Neuron (in vitro differentiated cells): ENCODE data around the gene MFF.

Experiments used
- H2AFZ ChIP-seq: one replicate; pipeline ENCODE4 v1.6.1; 2013; ENCODE audit warnings: low read depth, mild to moderate bottlenecking, inconsistent platforms, low read length, moderate library complexity
- H3K27me3 ChIP-seq: one replicate; pipeline ENCODE4 v1.6.1; 2013; ENCODE audit warnings: low read length; ENCODE audit not compliant: insufficient read depth
- H3K36me3 ChIP-seq: one replicate; pipeline ENCODE4 v1.6.1; 2013; ENCODE audit warnings: low read length; ENCODE audit not compliant: insufficient read depth
- H3K4me1 ChIP-seq: one replicate; pipeline ENCODE4 v1.6.1; 2013; ENCODE audit warnings: low read length; ENCODE audit not compliant: insufficient read depth
- H3K4me3 ChIP-seq: 2 replicates; pipeline ENCODE4 v1.5.1; 2013; ENCODE audit warnings: mild to moderate bottlenecking, low read length, moderate library complexity
- H3K9me3 ChIP-seq: one replicate; pipeline ENCODE4 v1.6.1; 2013; ENCODE audit warnings: low read length

The MFF gene

DNA sequence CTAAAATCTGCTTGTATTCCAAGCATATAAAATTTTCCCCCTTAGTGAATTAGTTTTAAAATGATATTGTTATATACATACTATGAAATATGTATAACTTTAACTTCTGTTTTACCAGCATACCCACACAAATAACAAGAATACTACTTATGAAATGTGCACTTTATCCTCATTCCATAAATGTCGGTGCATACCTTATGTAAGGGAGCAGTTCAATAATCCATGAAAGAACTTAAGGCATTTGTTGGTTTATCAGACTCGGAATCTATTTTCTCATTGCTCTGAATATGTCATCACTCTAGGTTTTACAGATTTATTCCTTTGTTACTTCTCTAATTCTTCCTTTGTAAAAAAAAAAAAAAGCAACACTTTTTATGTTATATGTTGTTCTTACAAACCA is 12.5 kb upstream of the MFF start:
- Histone ChIP-seq H2AFZ (no peak overlapping the region), H3K27me3 (no peaks in the 10 kb centered on the region)

DNA sequence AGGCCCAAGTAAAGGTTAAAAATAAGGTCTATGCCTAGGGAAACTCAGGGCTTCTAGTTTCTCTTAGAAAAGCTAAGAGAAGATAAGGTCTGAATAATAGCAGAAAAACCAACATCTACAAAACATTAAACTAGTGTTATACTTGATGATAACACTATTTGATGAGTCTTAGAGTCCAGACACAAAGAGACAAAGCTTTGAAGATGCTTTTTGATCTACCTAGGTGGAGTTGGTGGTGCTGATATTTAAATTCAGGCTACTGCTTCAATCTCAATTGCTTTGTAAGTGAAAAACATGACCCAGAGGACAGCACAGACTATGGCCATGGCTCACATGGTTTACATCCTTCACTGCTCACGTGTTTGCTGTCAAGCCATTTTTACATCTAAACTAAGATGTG is 11.7 kb upstream of the MFF start:
- Histone ChIP-seq H3K36me3 (no peaks in the 10 kb centered on the region), H3K4me3 (no peak overlapping the region), H3K27me3 (no peaks in the 10 kb centered on the region), H3K4me1 (no peaks in the 10 kb centered on the region), H2AFZ (no peak overlapping the region), H3K9me3 (no peaks in the 10 kb centered on the region)

More for the DNA sequence above, 12.5 kb upstream of the MFF start:
- H3K4me1 ChIP-seq = no peaks in the 10 kb centered on the region
- H3K4me3 ChIP-seq = no peak overlapping the region
- no peaks in the 10 kb centered on the region for H3K9me3 ChIP-seq
- no peaks in the 10 kb centered on the region for H3K36me3 ChIP-seq

DNA sequence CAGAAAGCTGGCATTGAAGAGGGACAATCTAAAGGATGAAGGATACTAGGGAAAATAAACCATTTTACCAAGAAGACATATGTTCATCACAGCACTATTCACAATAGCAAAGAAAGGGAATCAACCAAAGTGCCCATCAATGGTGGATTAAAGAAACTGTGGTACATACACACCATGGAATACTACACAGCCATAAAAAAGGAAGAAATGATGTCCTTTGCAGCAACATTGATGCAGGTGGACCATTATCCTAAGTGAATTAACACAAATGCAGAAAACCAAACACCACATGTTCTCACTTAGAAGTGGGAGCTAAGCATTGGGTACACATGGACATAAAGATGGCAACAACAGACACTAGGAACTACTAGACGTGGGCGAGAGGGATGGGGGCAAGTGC is 7.2 kb upstream of the MFF start:
- H3K4me3 ChIP-seq = no peak overlapping the region
- no peak overlapping the region for H2AFZ ChIP-seq
- no peaks in the 10 kb centered on the region for H3K4me1 ChIP-seq
- H3K36me3 ChIP-seq = no peaks in the 10 kb centered on the region
- H3K27me3 ChIP-seq = no peaks in the 10 kb centered on the region
- H3K9me3 ChIP-seq = peaks cover 5% of the 10 kb centered on the region

DNA sequence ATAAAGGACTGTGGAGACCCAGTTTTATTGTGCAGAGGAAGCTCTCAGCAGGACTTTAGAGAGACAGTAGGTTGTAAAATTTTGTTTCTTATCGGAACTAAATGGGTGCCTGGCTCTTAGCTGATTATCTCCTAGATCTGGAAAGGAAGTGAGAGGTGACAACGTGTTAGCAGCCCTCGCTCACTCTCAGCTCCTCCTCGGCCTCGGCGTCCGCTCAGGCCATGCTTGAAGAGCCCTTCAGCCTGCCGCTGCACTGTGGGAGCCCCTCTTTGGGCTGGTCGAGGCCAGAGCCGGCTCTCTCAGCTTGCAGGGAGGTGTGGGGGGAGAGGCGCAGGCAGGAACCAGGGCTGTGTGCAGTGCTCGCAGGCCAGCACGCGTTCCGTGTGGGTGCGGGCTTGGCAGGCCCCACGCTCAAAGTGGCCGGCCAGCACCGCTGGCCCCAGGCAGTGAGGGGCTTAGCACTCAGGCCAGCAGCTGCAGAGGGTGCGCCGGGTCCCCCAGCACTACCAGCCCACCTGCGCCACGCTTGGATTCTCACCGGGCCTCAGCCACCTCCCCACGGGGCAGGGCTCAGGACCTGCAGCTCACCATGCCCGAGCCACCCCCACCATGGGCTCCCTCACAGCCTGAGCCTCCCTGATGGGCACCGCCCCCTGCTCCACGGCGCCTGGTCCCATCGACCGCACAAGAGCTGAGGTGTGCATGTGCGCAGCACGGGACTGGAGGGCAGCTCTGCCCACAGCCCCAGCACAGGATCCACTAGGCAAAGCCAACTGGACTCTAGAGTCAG is 4.6 kb upstream of the MFF start:
- Histone ChIP-seq H3K9me3 (peaks cover 5% of the 10 kb centered on the region), H3K4me1 (no peaks in the 10 kb centered on the region)

DNA sequence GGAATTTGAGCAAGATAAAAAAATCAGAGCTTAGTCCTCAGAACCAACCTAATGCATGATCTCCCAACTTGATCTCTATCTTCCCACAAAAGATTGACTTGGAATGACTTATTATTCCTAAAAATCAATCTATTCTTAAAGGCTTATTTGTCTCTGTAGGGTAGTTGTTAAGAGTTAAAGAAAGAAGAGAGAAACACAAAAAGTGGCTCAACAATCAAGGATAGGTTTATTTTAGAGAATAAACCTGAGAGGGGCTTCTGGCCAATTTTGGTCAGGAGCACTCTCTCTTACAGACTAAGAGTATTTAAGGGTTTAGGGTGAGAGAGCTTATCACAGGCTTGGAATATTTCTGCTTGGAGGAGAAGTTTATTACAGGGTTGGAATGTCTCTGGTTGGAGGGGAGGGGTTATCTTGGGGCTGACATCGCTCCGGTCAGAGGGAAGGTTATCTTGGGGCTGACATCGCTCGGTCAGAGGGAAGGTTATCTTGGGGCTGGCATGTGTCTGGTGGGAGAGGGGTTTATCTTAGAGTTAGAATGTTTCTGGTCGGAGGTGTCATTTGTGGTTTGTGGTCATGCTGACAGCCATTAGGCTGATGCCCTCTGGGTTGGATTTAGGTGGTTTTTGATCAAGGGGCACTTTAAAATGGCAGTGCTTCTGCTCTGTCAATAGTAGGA is 2.4 kb upstream of the MFF start:
- H2AFZ ChIP-seq = no peak overlapping the region
- no peaks in the 10 kb centered on the region for H3K36me3 ChIP-seq
- peaks cover 15% of the 10 kb centered on the region for H3K4me1 ChIP-seq
- no peaks in the 10 kb centered on the region for H3K27me3 ChIP-seq
- H3K4me3 ChIP-seq = no peak overlapping the region
- peaks cover 5% of the 10 kb centered on the region for H3K9me3 ChIP-seq

More for the DNA sequence above, 4.6 kb upstream of the MFF start:
- H3K27me3 ChIP-seq = no peaks in the 10 kb centered on the region
- H3K36me3 ChIP-seq = no peaks in the 10 kb centered on the region
- H2AFZ ChIP-seq = no peak overlapping the region
- H3K4me3 ChIP-seq = no peak overlapping the region

DNA sequence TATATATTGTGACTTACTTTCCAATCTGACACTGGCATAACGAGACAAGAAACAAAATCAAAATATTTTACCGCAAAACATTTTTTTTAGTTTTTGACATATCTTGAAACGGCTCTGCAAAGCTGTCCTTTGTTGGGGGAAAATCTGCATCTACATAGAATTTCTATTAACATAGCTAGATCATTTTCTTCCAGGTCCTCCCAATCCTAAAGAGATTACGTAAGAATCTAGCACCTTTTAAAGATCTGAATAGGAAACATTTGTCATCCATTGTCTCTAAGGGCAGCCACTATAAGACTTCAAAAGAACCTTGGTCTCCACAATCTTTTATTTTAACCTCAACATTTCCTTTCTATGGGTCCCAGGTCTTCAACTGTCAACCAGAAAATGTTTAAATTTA is 1.2 kb upstream of the MFF start:
- Histone ChIP-seq H3K4me1 (peaks cover 21% of the 10 kb centered on the region), H3K9me3 (peaks cover 5% of the 10 kb centered on the region), H3K36me3 (no peaks in the 10 kb centered on the region), H3K4me3 (no peak overlapping the region), H3K27me3 (no peaks in the 10 kb centered on the region), H2AFZ (no peak overlapping the region)

DNA sequence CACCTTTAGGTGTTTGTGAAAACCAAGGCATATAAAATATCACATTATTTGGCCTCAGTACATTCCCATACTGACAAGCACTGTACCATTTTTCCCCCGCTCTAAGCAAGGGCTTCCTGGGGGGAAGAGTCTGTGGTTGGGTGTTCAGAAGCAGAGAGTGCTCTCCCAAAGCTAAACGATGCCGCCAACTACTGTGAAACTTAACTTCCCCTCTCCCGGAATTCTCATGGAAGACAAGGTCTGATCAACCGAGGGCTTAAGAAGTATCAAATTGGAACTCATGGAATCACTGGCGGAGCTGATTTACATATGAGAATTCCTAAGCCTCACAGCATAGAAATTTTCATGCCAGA is 433 bp upstream of the MFF start:
- H3K9me3 ChIP-seq = peaks cover 5% of the 10 kb centered on the region
- H3K36me3 ChIP-seq = peaks cover 7% of the 10 kb centered on the region
- peak overlapping the region; percentile 98 for H2AFZ ChIP-seq
- peaks cover 24% of the 10 kb centered on the region for H3K4me1 ChIP-seq
- H3K4me3 ChIP-seq = peak overlapping the region; percentile 87
- H3K27me3 ChIP-seq = no peaks in the 10 kb centered on the region

DNA sequence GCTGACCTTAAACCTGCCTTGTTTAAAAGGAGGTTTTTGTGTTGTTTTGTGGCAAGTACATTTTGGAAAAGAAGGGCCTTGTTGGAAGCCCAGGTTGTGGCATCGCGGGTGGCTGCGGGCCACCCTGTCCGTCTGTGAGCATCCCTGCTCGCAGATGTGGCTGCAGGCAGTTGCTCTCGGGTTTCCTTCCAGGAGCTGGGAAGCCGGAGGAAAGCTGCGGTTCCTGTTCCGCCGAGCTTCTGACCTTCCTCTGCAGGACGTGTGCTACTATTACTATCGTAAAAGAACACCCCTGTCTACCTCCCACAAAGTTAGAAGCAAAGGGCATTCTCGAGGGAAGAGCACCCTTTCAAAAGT is 766 bp downstream of the MFF start:
- Histone ChIP-seq H3K4me1 (peaks cover 27% of the 10 kb centered on the region), H3K36me3 (peaks cover 12% of the 10 kb centered on the region), H2AFZ (peak overlapping the region; percentile 98), H3K9me3 (peaks cover 2% of the 10 kb centered on the region), H3K27me3 (no peaks in the 10 kb centered on the region), H3K4me3 (peak overlapping the region; percentile 87)

DNA sequence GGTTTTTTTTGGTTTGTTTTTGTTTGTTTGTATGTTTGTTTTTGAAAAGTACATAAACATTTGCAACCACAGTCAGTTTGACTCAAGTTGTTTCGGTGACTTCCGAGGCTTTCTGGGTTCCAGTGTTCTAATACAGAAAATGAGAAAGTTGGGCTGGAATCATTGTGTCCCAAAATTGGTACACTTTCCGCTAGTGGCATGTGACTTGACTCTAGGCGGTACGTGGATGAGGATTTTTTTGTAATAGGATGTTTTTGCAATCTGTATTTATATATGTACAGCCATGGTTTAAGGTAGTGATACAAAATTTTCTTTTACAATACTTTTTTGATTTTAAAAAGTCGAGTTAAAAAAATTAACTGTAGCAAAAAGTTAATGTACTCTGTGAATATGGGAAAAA is 1.7 kb downstream of the MFF start:
- H3K36me3 ChIP-seq = peaks cover 18% of the 10 kb centered on the region
- H3K4me3 ChIP-seq = peak overlapping the region; percentile 87
- H3K9me3 ChIP-seq = no peaks in the 10 kb centered on the region
- H3K4me1 ChIP-seq = peaks cover 27% of the 10 kb centered on the region
- no peaks in the 10 kb centered on the region for H3K27me3 ChIP-seq
- no peak overlapping the region for H2AFZ ChIP-seq

DNA sequence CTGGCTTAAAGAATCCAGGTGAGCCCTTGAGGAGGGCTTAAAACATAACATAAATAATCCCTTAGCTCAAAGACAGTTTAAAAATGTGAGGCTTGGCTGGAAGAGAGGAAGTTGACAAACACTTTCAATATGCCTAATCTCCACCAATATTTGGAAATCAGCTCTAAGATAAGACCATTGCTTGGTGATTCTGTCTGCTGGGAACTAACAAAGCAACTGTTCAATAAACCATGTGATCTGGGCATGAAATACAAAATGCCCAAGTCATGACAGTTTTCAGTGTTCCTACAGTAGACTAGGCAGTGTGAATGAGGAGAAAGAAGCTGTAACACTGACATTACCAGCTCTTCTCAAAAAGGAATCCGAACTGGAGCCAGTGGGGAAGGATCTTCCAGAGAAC is 10.7 kb downstream of the MFF start:
- Histone ChIP-seq H3K4me3 (no peak overlapping the region), H3K4me1 (no peaks in the 10 kb centered on the region), H3K27me3 (no peaks in the 10 kb centered on the region), H3K36me3 (peaks cover 54% of the 10 kb centered on the region), H3K9me3 (no peaks in the 10 kb centered on the region), H2AFZ (no peak overlapping the region)

DNA sequence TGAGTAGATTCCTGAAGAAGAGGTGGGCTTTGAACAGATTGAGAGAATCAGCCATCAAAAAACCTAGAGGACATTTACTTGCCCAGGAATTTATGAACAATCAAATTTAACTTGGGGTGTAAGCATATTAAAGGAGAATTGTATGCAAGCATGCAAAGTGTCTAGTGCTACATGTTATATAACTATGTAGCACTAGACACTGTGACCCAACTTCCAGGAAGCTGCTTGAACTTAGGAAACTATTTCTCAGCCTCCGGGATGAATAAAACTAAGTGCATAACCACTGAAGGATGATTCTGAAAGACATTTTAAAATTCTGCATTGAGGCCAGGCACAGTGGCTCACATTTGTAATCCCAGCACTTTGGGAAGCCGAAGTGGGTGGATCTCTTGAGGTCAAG is 12.4 kb downstream of the MFF start:
- Histone ChIP-seq H2AFZ (no peak overlapping the region), H3K36me3 (peaks cover 46% of the 10 kb centered on the region), H3K9me3 (no peaks in the 10 kb centered on the region), H3K4me3 (no peak overlapping the region), H3K27me3 (no peaks in the 10 kb centered on the region), H3K4me1 (no peaks in the 10 kb centered on the region)

DNA sequence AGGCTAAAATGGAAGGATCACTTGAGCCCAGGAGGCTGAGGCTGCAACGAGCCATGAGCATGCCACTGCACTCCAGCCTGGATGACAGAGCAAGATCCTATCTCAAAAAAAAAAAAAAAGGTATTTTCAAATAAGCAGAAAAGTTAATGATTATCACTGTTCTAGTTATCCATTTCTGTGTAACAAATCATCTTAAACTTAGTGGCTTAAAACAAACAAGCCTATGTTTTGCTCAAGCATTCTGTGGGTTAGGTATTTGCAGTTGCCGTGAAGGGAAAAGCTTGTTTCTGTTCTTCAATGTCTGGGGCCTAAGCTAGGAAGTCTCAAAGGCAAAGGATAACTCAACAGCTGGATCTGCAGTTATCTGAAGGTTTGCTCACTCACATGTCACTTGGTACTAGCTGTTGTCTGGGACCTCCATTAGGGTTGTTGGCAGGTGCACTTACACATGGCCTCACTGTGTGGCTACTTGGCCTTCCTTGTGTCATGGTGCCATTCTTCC is 14.1 kb downstream of the MFF start:
- Histone ChIP-seq H2AFZ (no peak overlapping the region), H3K4me1 (no peaks in the 10 kb centered on the region), H3K27me3 (no peaks in the 10 kb centered on the region), H3K4me3 (no peak overlapping the region), H3K9me3 (no peaks in the 10 kb centered on the region), H3K36me3 (peaks cover 39% of the 10 kb centered on the region)

DNA sequence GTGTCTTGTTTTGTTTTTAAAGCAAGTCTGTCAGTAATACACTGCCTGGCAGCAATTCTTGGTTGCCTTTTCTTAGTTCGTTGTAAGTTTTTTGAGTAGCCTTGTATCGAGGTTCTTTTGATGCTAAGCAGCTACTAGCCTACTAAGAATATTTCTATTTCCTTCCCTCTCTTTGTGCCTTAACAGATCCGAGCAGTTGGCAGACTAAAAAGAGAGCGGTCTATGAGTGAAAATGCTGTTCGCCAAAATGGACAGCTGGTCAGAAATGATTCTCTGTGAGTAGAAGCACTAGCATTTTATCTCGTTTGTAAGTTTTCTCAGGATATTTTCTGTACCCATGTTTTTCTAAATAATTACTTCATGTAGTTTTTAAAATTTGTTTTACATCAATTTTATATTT is 15.1 kb downstream of the MFF start:
- H3K4me1 ChIP-seq = no peaks in the 10 kb centered on the region
- H3K27me3 ChIP-seq = no peaks in the 10 kb centered on the region
- H2AFZ ChIP-seq = no peak overlapping the region
- peaks cover 37% of the 10 kb centered on the region for H3K36me3 ChIP-seq
- H3K9me3 ChIP-seq = no peaks in the 10 kb centered on the region
- H3K4me3 ChIP-seq = no peak overlapping the region
